HG02678 (cell line): ENCODE results near the gene CAMTA1.

Source experiments
- ATAC-seq: cut with Tn5 transposase; IDR thresholded peaks from one replicate; pipeline ENCODE4 v1.9.1; 2021; ENCODE audit warnings: mild to moderate bottlenecking, moderate library complexity; ENCODE audit not compliant: unreplicated experiment

CAMTA1 gene

GRCh38 chr1:7551442-7551841 is 766.2 kb downstream of the CAMTA1 start:
- no peak for ATAC-seq

- ATAC-seq: no peak
These were observed 767.1 kb downstream of the CAMTA1 start for GRCh38 chr1:7552402-7552801.

GRCh38 chr1:7553042-7553690 is 767.9 kb downstream of the CAMTA1 start:
- no peak for ATAC-seq

- no peak for ATAC-seq
These were observed 769.4 kb downstream of the CAMTA1 start for GRCh38 chr1:7554385-7555235.

GRCh38 chr1:7555391-7556185 is 770.3 kb downstream of the CAMTA1 start:
- no peak for ATAC-seq

GRCh38 chr1:7557301-7557891 is 772.1 kb downstream of the CAMTA1 start:
- no peak for ATAC-seq

- ATAC-seq: no peak
These were observed 772.8 kb downstream of the CAMTA1 start for GRCh38 chr1:7558041-7558461.

GRCh38 chr1:7558481-7558880 is 773.2 kb downstream of the CAMTA1 start:
- no peak for ATAC-seq

GRCh38 chr1:7558921-7559869 is 773.9 kb downstream of the CAMTA1 start:
- no peak for ATAC-seq

- no peak for ATAC-seq
These were observed 774.9 kb downstream of the CAMTA1 start for GRCh38 chr1:7560128-7560527.

GRCh38 chr1:7560601-7561181 is 775.4 kb downstream of the CAMTA1 start:
- ATAC-seq: no peak

- no peak for ATAC-seq
These were observed 776.2 kb downstream of the CAMTA1 start for GRCh38 chr1:7561331-7561921.

GRCh38 chr1:7561936-7562728 is 776.9 kb downstream of the CAMTA1 start:
- no peak for ATAC-seq

GRCh38 chr1:7562729-7563605 is 777.7 kb downstream of the CAMTA1 start:
- no peak for ATAC-seq

GRCh38 chr1:7564137-7564536 is 778.9 kb downstream of the CAMTA1 start:
- no peak for ATAC-seq

GRCh38 chr1:7565099-7565750 is 780.0 kb downstream of the CAMTA1 start:
- no peak for ATAC-seq
